ENCODE results near the gene PLSCR1.

DNA sequence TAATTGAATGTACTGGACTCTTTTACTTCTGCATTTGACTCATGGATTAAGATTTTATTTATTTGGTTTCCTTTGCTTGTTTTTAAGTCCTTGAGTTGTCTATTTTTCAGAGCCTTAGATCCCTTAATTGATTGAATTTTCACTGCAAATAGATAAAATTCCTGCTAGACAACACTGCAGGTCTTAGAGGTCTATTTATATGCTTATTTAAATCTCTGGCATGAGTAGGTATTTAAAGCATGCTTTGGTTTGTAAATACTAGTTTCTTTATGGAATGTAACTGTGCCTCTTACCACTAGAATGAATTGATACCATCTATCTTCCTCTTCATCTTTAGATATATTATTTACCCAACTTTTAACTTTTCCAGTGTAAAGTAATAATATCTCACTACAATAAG is 40.7 kb upstream of the PLSCR1 start:
- TF ChIP-seq POLR2A (IDR thresholded peaks at IDR 0.05; ENCODE audit: low read length) (no peak), GATA1 (IDR thresholded peaks at IDR 0.05; ENCODE audit: low read depth, low read length) (no peak)
